Astrocyte (in vitro differentiated cells and primary cell): ENCODE results near the gene ASB1. TPM values are rescaled to one million over a fixed set of nuclear protein-coding genes. Genes with fewer than 3 reads are reported as not detected.

ENCODE experiments used
- DNase-seq: peaks from one replicate; pipeline ENCODE4 v3.0.0-alpha.2; 2010; ENCODE audit warnings: low read depth
- FAIRE-seq: peaks from 2 replicates; lab custom pipeline; 2011; peaks lifted over from hg19 to GRCh38; lab: Jason Lieb, UNC
- H2AFZ ChIP-seq: 2 replicates; pipeline ENCODE4 v1.6.0; 2012; ENCODE audit warnings: low read depth, low read length, inconsistent platforms
- H3K27ac ChIP-seq: 2 replicates; pipeline ENCODE4 v1.5.1; 2011; ENCODE audit warnings: low read depth, low read length, inconsistent platforms
- H3K27me3 ChIP-seq: 2 replicates; pipeline ENCODE4 v1.6.0; 2011; ENCODE audit warnings: low read length, inconsistent platforms; ENCODE audit not compliant: insufficient read depth
- H3K36me3 ChIP-seq: 2 replicates; pipeline ENCODE4 v1.5.1; 2011; ENCODE audit warnings: low read length, inconsistent platforms; ENCODE audit not compliant: insufficient read depth
- H3K4me1 ChIP-seq: 2 replicates; pipeline ENCODE4 v1.5.1; 2011; ENCODE audit warnings: low read length, inconsistent platforms; ENCODE audit not compliant: insufficient read depth
- H3K4me2 ChIP-seq: 2 replicates; pipeline ENCODE4 v1.6.0; 2012; ENCODE audit warnings: low read length, inconsistent platforms
- H3K4me3 ChIP-seq: 2 replicates; pipeline ENCODE4 v1.5.1; 2011; ENCODE audit warnings: low read depth, mild to moderate bottlenecking, low read length, inconsistent platforms; ENCODE audit not compliant: insufficient read depth
- H3K79me2 ChIP-seq: 2 replicates; pipeline ENCODE4 v1.6.0; 2012; ENCODE audit warnings: mild to moderate bottlenecking, low read length, inconsistent platforms; ENCODE audit not compliant: insufficient read depth
- H3K9ac ChIP-seq: 2 replicates; pipeline ENCODE4 v1.6.0; 2012; ENCODE audit warnings: mild to moderate bottlenecking, low read length, inconsistent platforms
- H3K9me3 ChIP-seq: 2 replicates; pipeline ENCODE4 v1.5.1; 2012; ENCODE audit warnings: low read depth, mild to moderate bottlenecking, low read length, inconsistent platforms; ENCODE audit not compliant: insufficient read depth
- H4K20me1 ChIP-seq: 2 replicates; pipeline ENCODE4 v1.6.0; 2012; ENCODE audit warnings: low read length, inconsistent platforms; ENCODE audit not compliant: insufficient read depth
- H3K27ac Mint-ChIP-seq: one replicate; pipeline ENCODE4 v1.8.0; 2021; ENCODE audit warnings: mild to moderate bottlenecking, mixed read lengths; ENCODE audit not compliant: unreplicated experiment
- H3K27me3 Mint-ChIP-seq: one replicate; pipeline ENCODE4 v1.8.0; 2021; ENCODE audit warnings: low read depth, mixed read lengths; ENCODE audit not compliant: unreplicated experiment
- H3K36me3 Mint-ChIP-seq: one replicate; pipeline ENCODE4 v1.8.0; 2021; ENCODE audit warnings: low read depth, mixed read lengths; ENCODE audit not compliant: unreplicated experiment
- H3K4me1 Mint-ChIP-seq: one replicate; pipeline ENCODE4 v1.8.0; 2021; ENCODE audit warnings: low read depth, mixed read lengths; ENCODE audit not compliant: unreplicated experiment
- H3K4me3 Mint-ChIP-seq: one replicate; pipeline ENCODE4 v1.8.0; 2021; ENCODE audit warnings: mild to moderate bottlenecking, moderate library complexity, mixed read lengths; ENCODE audit not compliant: unreplicated experiment
- H3K9me3 Mint-ChIP-seq: one replicate; pipeline ENCODE4 v1.8.0; 2021; ENCODE audit warnings: mild to moderate bottlenecking, mixed read lengths; ENCODE audit not compliant: unreplicated experiment
- EZH2 ChIP-seq: IDR thresholded peaks from 2 replicates; pipeline ENCODE4 v1.6.1; 2012; ENCODE audit warnings: mild to moderate bottlenecking, low read length, inconsistent platforms; ENCODE audit not compliant: insufficient read depth
- total RNA-seq: library from RNA; stranded (reverse); gene quantifications from 2 replicates; pipeline ENCODE4 v1.2.1, GENCODE V29; 2021
- TF ChIP-seq, protein P1 (sequence below): IDR thresholded peaks from 2 replicates; pipeline ENCODE4 v1.5.1; 2011; ENCODE audit warnings: low read depth, mild to moderate bottlenecking, inconsistent platforms, low read length, moderate library complexity; ENCODE audit not compliant: insufficient read depth

Gene ASB1
- total RNA-seq, 1 donor from 2014 or later, result 30.6 TPM

DNA sequence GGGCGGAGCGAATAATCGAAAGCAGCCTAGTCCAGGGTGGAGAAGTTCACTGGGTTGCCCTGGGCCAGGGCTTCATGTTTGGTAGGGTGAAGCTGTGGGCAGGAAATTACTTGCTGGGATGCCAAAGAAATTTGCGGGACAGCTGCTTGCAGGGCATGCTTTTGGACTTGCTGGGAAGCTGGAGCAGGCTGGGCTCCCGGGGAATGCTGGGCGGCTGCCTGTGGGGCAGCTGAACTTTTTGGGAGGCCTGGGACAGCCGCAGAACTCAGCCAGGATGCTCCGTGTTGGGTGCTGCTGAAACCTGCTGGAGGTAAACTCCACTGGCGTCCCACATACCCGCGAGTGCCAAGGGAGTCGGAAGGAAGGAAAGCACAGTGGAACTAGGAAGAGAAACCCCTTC is 31.9 kb downstream of the ASB1 start:
- H3K36me3 Mint-ChIP-seq, result peaks cover 4% of the 10 kb centered on the region
- FAIRE-seq, result no peak
- Histone ChIP-seq H2AFZ (no peak overlapping the region), H3K36me3 (no peaks in the 10 kb centered on the region), H3K4me2 (peak overlapping the region; percentile 7), H3K9me3 (peaks cover 3% of the 10 kb centered on the region), H3K27me3 (no peaks in the 10 kb centered on the region), H3K9ac (no peak overlapping the region), H3K27ac (no peak overlapping the region), H3K4me1 (peaks cover 23% of the 10 kb centered on the region), H3K4me3 (no peak overlapping the region), H4K20me1 (no peaks in the 10 kb centered on the region), H3K79me2 (no peaks in the 10 kb centered on the region)
- H3K4me1 Mint-ChIP-seq, result no peaks in the 10 kb centered on the region
- TF ChIP-seq EZH2, result no peak
- TF ChIP-seq, protein P1, sequence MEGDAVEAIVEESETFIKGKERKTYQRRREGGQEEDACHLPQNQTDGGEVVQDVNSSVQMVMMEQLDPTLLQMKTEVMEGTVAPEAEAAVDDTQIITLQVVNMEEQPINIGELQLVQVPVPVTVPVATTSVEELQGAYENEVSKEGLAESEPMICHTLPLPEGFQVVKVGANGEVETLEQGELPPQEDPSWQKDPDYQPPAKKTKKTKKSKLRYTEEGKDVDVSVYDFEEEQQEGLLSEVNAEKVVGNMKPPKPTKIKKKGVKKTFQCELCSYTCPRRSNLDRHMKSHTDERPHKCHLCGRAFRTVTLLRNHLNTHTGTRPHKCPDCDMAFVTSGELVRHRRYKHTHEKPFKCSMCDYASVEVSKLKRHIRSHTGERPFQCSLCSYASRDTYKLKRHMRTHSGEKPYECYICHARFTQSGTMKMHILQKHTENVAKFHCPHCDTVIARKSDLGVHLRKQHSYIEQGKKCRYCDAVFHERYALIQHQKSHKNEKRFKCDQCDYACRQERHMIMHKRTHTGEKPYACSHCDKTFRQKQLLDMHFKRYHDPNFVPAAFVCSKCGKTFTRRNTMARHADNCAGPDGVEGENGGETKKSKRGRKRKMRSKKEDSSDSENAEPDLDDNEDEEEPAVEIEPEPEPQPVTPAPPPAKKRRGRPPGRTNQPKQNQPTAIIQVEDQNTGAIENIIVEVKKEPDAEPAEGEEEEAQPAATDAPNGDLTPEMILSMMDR, result no peak
- peaks cover 13% of the 10 kb centered on the region for H3K27me3 Mint-ChIP-seq
- peaks cover 26% of the 10 kb centered on the region for H3K9me3 Mint-ChIP-seq
- H3K4me3 Mint-ChIP-seq, result no peak overlapping the region
- no peak overlapping the region for H3K27ac Mint-ChIP-seq
- DNase-seq, result peak; percentile 23

DNA sequence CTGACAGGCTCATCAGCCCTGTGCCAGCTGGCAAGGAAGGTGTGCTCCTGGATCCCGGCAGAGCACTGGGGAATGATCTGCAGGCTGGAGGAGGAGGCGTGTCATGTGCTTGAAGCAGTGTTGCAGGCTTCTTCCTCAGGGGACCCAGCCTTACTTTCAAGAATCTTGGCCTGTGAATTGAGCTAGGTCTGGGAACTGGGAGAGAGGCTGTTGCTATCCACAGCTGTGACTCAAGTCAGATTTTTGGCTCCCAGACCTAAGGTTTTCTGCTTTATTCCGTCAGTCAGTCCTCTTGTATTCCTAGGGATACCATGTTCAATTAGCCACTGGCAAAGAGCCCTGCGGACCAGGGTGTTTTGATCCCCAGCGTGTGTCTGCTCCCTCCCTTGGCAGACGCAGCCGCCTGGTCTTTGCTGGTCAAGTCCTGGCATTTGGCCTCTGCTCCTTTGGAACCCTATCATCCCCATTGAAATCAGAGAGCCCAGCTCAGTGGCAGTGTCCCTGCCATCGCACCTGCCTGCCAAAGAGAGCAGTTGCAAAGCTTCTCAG is 32.4 kb downstream of the ASB1 start:
- Mint-ChIP-seq H3K36me3 (peaks cover 4% of the 10 kb centered on the region), H3K4me3 (no peak overlapping the region), H3K9me3 (peaks cover 26% of the 10 kb centered on the region), H3K27ac (no peak overlapping the region), H3K27me3 (peaks cover 13% of the 10 kb centered on the region), H3K4me1 (no peaks in the 10 kb centered on the region)
- H3K27me3 ChIP-seq, result no peaks in the 10 kb centered on the region
- H3K4me1 ChIP-seq, result peaks cover 23% of the 10 kb centered on the region
- no peaks in the 10 kb centered on the region for H3K36me3 ChIP-seq
- H3K79me2 ChIP-seq, result no peaks in the 10 kb centered on the region
- H4K20me1 ChIP-seq, result no peaks in the 10 kb centered on the region
- peak overlapping the region; percentile 16 for H3K9ac ChIP-seq
- H3K27ac ChIP-seq, result no peak overlapping the region
- DNase-seq (peak; percentile 84), FAIRE-seq (no peak)
- H3K4me2 ChIP-seq, result peak overlapping the region; percentile 7
- peaks cover 3% of the 10 kb centered on the region for H3K9me3 ChIP-seq
- no peak overlapping the region for H2AFZ ChIP-seq
- TF ChIP-seq EZH2, result no peak
- TF ChIP-seq, protein P1, result no peak
- no peak overlapping the region for H3K4me3 ChIP-seq

DNA sequence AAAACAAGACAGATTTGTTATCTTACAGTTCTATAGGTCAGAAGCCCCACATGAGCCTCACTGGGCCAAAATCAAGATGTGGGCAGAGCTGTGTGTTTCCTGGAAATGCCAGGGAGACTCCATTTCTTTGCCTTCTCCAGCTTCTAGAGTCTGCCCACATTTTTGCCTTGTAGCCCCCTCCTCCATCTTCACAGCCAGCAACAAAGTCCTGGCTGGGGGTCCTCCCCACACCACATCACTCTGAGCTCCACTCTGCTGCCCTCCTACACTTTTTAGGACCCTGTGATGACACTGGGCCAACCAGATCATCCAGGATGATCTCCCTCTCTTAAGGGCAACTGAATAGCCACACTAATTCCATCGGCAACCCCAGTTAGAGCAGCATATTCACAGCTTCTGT is 34.3 kb downstream of the ASB1 start:
- Mint-ChIP-seq H3K9me3 (peaks cover 19% of the 10 kb centered on the region), H3K4me1 (no peaks in the 10 kb centered on the region), H3K27ac (no peak overlapping the region), H3K27me3 (peaks cover 13% of the 10 kb centered on the region), H3K36me3 (peaks cover 1% of the 10 kb centered on the region), H3K4me3 (no peak overlapping the region)
- Histone ChIP-seq H3K4me2 (no peak overlapping the region), H2AFZ (no peak overlapping the region), H3K27ac (no peak overlapping the region), H3K36me3 (no peaks in the 10 kb centered on the region), H3K4me1 (peaks cover 23% of the 10 kb centered on the region), H3K79me2 (no peaks in the 10 kb centered on the region), H3K27me3 (no peaks in the 10 kb centered on the region), H3K9me3 (no peaks in the 10 kb centered on the region), H4K20me1 (no peaks in the 10 kb centered on the region), H3K4me3 (no peak overlapping the region), H3K9ac (no peak overlapping the region)
- FAIRE-seq (no peak), DNase-seq (no peak)
- no peak for TF ChIP-seq EZH2
